GM18907 (cell line): Measurements from ENCODE around the gene MICAL3.
A peak's percentile ranks its signal among the peaks of the same experiment; 100 is the strongest.

ENCODE experiments used
- ATAC-seq: cut with Tn5 transposase; IDR thresholded peaks from one replicate; pipeline ENCODE4 v1.9.1; 2021; ENCODE audit warnings: mild to moderate bottlenecking, moderate library complexity; ENCODE audit not compliant: unreplicated experiment

MICAL3 gene

GRCh38 chr22:17786435-17787161, 237.8 kb downstream of the MICAL3 start:
- no peak for ATAC-seq

- no peak for ATAC-seq
Observed at GRCh38 chr22:17785185-17786184, 238.9 kb downstream of the MICAL3 start.

- ATAC-seq: no peak
Observed at GRCh38 chr22:17784776-17785175, 239.6 kb downstream of the MICAL3 start.

GRCh38 chr22:17783773-17784480, 240.4 kb downstream of the MICAL3 start:
- ATAC-seq: no peak

- no peak for ATAC-seq
Observed at GRCh38 chr22:17783312-17783711, 241.0 kb downstream of the MICAL3 start.

GRCh38 chr22:17782621-17783020, 241.7 kb downstream of the MICAL3 start:
- no peak for ATAC-seq

GRCh38 chr22:17782158-17782557, 242.2 kb downstream of the MICAL3 start:
- no peak for ATAC-seq

GRCh38 chr22:17781319-17782031, 242.9 kb downstream of the MICAL3 start:
- ATAC-seq: peak; percentile 51

- ATAC-seq: no peak
Observed at GRCh38 chr22:17780741-17781318, 243.5 kb downstream of the MICAL3 start.

- ATAC-seq: no peak
Observed at GRCh38 chr22:17780116-17780740, 244.1 kb downstream of the MICAL3 start.

- ATAC-seq: peak; percentile 30
Observed at GRCh38 chr22:17779286-17780115, 244.9 kb downstream of the MICAL3 start.

- no peak for ATAC-seq
Observed at GRCh38 chr22:17778412-17778976, 245.9 kb downstream of the MICAL3 start.

GRCh38 chr22:17777717-17778044, 246.7 kb downstream of the MICAL3 start:
- no peak for ATAC-seq

- peak; percentile 32 for ATAC-seq
Observed at GRCh38 chr22:17777005-17777716, 247.2 kb downstream of the MICAL3 start.

- ATAC-seq: no peak
Observed at GRCh38 chr22:17775781-17776465, 248.4 kb downstream of the MICAL3 start.

- ATAC-seq: no peak
Observed at GRCh38 chr22:17774926-17775685, 249.3 kb downstream of the MICAL3 start.
